Stromal cell of bone marrow (primary cell): Measurements from ENCODE around the gene ZNF701.
A peak's percentile ranks its signal among the peaks of the same experiment; 100 is the strongest.
"Not testable (repeated sequence)": the region's sequence is repeated elsewhere in the genome, so short reads cannot be mapped to it uniquely, and the experiment has no call there.

Source experiments
- DNase-seq: peaks from one replicate; pipeline ENCODE4 v3.0.0-alpha.2; 2012; ENCODE audit warnings: low read depth

The ZNF701 gene

GRCh38 chr19:52570000-52570861, at the start of gene ZNF701:
ZNF701 (plus strand) TSS chr19:52570287; CDS start chr19:52574148, 3,861 bp downstream.
- DNase-seq = peak; percentile 76

GRCh38 chr19:52522551-52522950, 47.5 kb upstream of the ZNF701 start:
- DNase-seq = no peak

DNA sequence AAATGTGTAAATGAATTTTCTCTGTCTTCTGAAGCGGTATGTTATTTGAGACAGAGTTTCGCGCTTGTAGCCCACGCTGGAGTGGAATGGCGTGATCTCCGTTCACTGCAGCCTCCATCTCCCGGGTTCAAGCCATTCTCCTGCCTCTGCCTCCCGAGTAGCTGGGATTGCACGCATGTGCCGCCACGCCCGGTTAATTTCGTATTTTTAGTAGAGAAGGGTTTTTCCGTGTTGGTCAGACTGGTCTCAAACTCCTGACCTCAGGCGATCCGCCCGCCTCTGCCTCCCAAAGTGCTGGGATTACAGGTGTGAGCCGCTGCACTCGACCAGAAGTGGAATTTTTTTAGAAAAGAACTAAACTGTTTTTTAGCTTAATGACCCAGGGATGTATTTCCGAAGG, 46.0 kb upstream of the ZNF701 start:
- DNase-seq = no peak

- peak; percentile 80 for DNase-seq
Measured at GRCh38 chr19:52527134-52527955, 42.7 kb upstream of the ZNF701 start, which contains the start of gene ZNF808. ZNF808 (plus strand) TSS chr19:52527668; CDS start chr19:52543285, 15,617 bp downstream.

- no peak for DNase-seq
Measured at GRCh38 chr19:52527956-52528351, 42.1 kb upstream of the ZNF701 start.

- no peak for DNase-seq
Measured at GRCh38 chr19:52532480-52532879, 37.6 kb upstream of the ZNF701 start.

DNA sequence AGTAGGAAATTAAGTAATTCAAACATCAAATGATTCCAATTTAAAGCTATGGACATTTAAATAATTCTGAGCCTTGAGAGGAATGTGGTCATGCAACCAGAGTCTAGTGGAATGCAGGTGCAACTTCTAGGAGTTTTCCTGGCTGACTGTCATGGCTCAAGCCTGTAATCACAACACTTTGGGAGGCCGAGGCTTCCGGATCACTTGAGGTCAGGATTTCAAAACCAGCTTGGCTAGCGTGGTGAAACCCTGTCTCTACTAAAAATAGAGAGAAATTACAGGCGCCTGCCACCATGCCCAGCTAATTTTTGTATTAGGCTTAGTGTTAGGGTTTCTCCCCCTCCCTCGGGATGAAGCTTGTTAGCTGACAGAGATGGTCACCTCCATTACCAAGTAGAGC, 36.2 kb upstream of the ZNF701 start:
- no peak for DNase-seq

GRCh38 chr19:52535385-52535770, 34.7 kb upstream of the ZNF701 start:
- not testable (repeated sequence) for DNase-seq

GRCh38 chr19:52535771-52536447, 34.2 kb upstream of the ZNF701 start:
- peak; percentile 59 for DNase-seq

- no peak for DNase-seq
Measured at GRCh38 chr19:52536448-52536800, 33.7 kb upstream of the ZNF701 start.

GRCh38 chr19:52538815-52539214, 31.3 kb upstream of the ZNF701 start:
- DNase-seq = not testable (repeated sequence)

DNA sequence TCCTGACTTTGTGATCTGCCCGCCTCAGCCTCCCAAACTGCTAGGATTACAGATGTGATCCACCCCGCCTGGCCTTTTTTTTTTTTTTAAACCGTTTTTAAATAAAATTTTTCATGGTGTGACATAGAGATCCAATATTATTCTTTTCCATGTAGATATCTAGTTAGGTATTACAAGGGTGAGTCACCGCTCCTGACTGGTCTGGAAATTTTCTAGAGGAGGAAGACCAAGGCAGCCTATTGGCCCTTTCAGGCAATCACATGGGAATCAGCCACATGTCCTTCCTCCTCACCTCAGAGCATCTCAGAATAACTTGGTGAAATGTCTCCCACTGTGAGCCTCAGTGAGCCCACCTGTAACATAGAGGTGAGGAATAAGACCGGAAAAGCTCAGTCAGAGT, 28.9 kb upstream of the ZNF701 start:
- not testable (repeated sequence) for DNase-seq

- no peak for DNase-seq
Measured at GRCh38 chr19:52541608-52542007, 28.5 kb upstream of the ZNF701 start.

DNA sequence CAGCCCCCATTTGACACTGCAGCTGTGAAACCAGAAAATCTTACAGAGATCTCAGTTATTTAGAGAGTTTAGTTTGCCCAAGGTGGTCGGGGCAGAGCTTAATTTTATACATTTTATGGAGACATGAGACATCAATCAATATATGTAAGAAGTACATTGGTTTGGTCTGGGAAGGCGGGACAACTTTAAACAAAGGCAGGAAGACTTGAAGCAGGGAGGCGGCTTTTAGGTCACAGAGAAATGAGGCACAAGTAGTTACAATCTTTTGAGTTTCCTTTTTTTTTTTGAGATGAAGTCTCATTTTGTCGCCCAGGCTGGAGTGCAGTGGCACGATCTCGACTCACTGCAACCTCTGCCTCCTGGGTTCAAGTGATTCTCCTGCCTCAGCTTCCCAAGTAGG, 27.5 kb upstream of the ZNF701 start:
- not testable (repeated sequence) for DNase-seq

- no peak for DNase-seq
Measured at GRCh38 chr19:52542984-52543664, 27.0 kb upstream of the ZNF701 start.

GRCh38 chr19:52554216-52554971, 15.7 kb upstream of the ZNF701 start:
- no peak for DNase-seq

GRCh38 chr19:52557231-52557995, 12.7 kb upstream of the ZNF701 start:
- no peak for DNase-seq

- DNase-seq = not testable (repeated sequence)
Measured at GRCh38 chr19:52558732-52559445, 11.2 kb upstream of the ZNF701 start.

DNA sequence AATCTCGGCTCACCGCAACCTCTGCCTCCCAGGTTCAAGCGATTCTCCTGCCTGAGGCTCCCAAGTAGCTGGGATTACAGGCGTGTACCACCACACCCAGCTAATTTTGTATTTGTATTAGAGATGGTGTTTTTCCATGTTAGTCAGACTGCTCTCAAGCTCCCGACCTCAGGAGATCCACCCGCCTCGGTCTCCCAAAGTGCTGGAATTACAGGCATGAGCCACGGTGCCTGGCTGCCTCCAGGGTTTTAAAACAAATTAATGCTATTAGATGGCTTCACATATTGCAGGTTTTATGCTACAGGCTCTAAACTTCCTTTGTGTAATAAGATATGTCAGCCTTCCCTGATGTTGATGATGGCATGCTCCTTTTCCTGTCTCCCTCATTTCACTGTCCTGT, 8.5 kb upstream of the ZNF701 start:
- DNase-seq = not testable (repeated sequence)

DNA sequence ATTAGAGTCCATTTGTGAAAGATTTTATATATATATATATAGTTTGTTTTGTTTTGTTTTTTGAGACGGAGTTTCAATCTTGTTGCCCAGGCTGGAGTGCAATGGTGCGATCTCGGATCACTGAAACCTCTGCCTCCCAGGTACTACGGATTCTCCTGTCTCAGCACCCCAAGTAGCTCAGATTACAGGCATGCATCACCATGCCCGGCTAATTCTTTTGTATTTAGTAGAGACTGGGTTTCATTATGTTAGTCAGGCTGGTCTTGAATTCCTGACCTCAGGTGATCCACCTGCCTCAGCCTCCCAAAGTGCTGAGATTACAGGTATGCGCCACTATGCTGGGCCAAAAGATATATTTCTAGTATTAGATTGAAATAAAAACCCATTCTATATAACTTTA, 4.0 kb upstream of the ZNF701 start:
- no peak for DNase-seq
